Chondrocyte (in vitro differentiated cells): ENCODE data around the gene PGM3. TPM values are rescaled to one million over a fixed set of nuclear protein-coding genes. Genes with fewer than 3 reads are reported as not detected.

Experiments used
- DNase-seq: peaks from one replicate; pipeline ENCODE4 v3.0.0; 2021; ENCODE audit warnings: mixed read lengths, low spot score
- H3K27ac Mint-ChIP-seq: one replicate; pipeline ENCODE4 v1.8.0; 2021; ENCODE audit warnings: mild to moderate bottlenecking, moderate library complexity, mixed read lengths; ENCODE audit not compliant: unreplicated experiment
- H3K27me3 Mint-ChIP-seq: 2 replicates; pipeline ENCODE4 v1.8.0; 2021; ENCODE audit warnings: low read depth, mixed read lengths
- H3K36me3 Mint-ChIP-seq: 2 replicates; pipeline ENCODE4 v1.8.0; 2021; ENCODE audit warnings: low read depth, mixed read lengths
- H3K4me1 Mint-ChIP-seq: 2 replicates; pipeline ENCODE4 v1.8.0; 2021; ENCODE audit warnings: low read depth, mild to moderate bottlenecking, mixed read lengths
- H3K4me3 Mint-ChIP-seq: one replicate; pipeline ENCODE4 v1.8.0; 2021; ENCODE audit warnings: mild to moderate bottlenecking, moderate library complexity, mixed read lengths; ENCODE audit not compliant: unreplicated experiment
- H3K9me3 Mint-ChIP-seq: 2 replicates; pipeline ENCODE4 v1.8.0; 2021; ENCODE audit warnings: low read depth, mixed read lengths
- CTCF ChIP-seq: fragments of 200-600 bp; sonication (generic); IDR thresholded peaks from 2 replicates; pipeline ENCODE4 v1.5.0; 2021; ENCODE audit warnings: antibody characterized with exemption, mild to moderate bottlenecking, moderate library complexity
- total RNA-seq: library from RNA; stranded (reverse); gene quantifications from 3 replicates; pipeline ENCODE4 v1.2.1, GENCODE V29; 2021

The PGM3 gene
- total RNA-seq, 1 donor from 2014 or later, result 135 TPM

GRCh38 chr6:83221276-83221675 is 28.2 kb upstream of the PGM3 start:
- no peak for DNase-seq
- Mint-ChIP-seq H3K27ac (peak overlapping the region; percentile 43), H3K4me1 (peaks cover 64% of the 10 kb centered on the region), H3K4me3 (no peak overlapping the region), H3K36me3 (peaks cover 10% of the 10 kb centered on the region), H3K9me3 (no peaks in the 10 kb centered on the region), H3K27me3 (no peaks in the 10 kb centered on the region)
- no peak for TF ChIP-seq CTCF

- Mint-ChIP-seq H3K27ac (no peak overlapping the region), H3K36me3 (peaks cover 10% of the 10 kb centered on the region)
Measured at GRCh38 chr6:83220121-83220520, 27.1 kb upstream of the PGM3 start.

GRCh38 chr6:83218646-83219045 is 25.6 kb upstream of the PGM3 start:
- H3K9me3 Mint-ChIP-seq, result no peaks in the 10 kb centered on the region
- H3K4me1 Mint-ChIP-seq, result peaks cover 73% of the 10 kb centered on the region
- H3K4me3 Mint-ChIP-seq, result no peak overlapping the region
- no peak overlapping the region for H3K27ac Mint-ChIP-seq
- TF ChIP-seq CTCF, result no peak
- no peak for DNase-seq
- peaks cover 12% of the 10 kb centered on the region for H3K36me3 Mint-ChIP-seq
- H3K27me3 Mint-ChIP-seq, result no peaks in the 10 kb centered on the region

More at GRCh38 chr6:83220121-83220520, 27.1 kb upstream of the PGM3 start:
- Mint-ChIP-seq H3K4me3 (no peak overlapping the region), H3K4me1 (peaks cover 68% of the 10 kb centered on the region), H3K27me3 (no peaks in the 10 kb centered on the region), H3K9me3 (no peaks in the 10 kb centered on the region)
- no peak for DNase-seq
- no peak for TF ChIP-seq CTCF

GRCh38 chr6:83216806-83217205 is 23.7 kb upstream of the PGM3 start:
- no peak for DNase-seq
- H3K36me3 Mint-ChIP-seq, result peaks cover 12% of the 10 kb centered on the region
- TF ChIP-seq CTCF, result no peak
- H3K27me3 Mint-ChIP-seq, result no peaks in the 10 kb centered on the region
- no peak overlapping the region for H3K4me3 Mint-ChIP-seq
- H3K4me1 Mint-ChIP-seq, result peaks cover 60% of the 10 kb centered on the region
- H3K27ac Mint-ChIP-seq, result peak overlapping the region; percentile 72
- no peaks in the 10 kb centered on the region for H3K9me3 Mint-ChIP-seq

- H3K27me3 Mint-ChIP-seq, result no peaks in the 10 kb centered on the region
- H3K36me3 Mint-ChIP-seq, result peaks cover 16% of the 10 kb centered on the region
- H3K4me3 Mint-ChIP-seq, result no peak overlapping the region
- H3K4me1 Mint-ChIP-seq, result peaks cover 57% of the 10 kb centered on the region
- DNase-seq, result no peak
- TF ChIP-seq CTCF, result peak; percentile 90
- peak overlapping the region; percentile 90 for H3K27ac Mint-ChIP-seq
- no peaks in the 10 kb centered on the region for H3K9me3 Mint-ChIP-seq
Measured at GRCh38 chr6:83215131-83216047, 22.3 kb upstream of the PGM3 start.
